AG04450 (cell line): ENCODE data around the gene ALPG. TPM values are rescaled to one million over a fixed set of nuclear protein-coding genes. Genes with fewer than 3 reads are reported as not detected.

Experiments used
- CTCF ChIA-PET: fragments of 300-600, 350-600 bp; formaldehyde crosslinking; extraction: SDS; loops from one replicate; lab custom pipeline; 2022; ENCODE audit warnings: antibody characterized with exemption, inconsistent platforms; lab: Charles Lee
- POLR2A ChIA-PET: fragments of 350-600 bp; formaldehyde crosslinking; extraction: SDS; loops from one replicate; lab custom pipeline; 2021; ENCODE audit warnings: antibody characterized with exemption, inconsistent platforms; lab: Yijun Ruan, JAX
- DNase-seq: peaks from one replicate; pipeline ENCODE4 v3.0.0-alpha.2; 2011; ENCODE audit warnings: low read depth, low spot score
- H3K27ac ChIP-seq: one replicate; pipeline ENCODE4 v1.5.1; 2012; ENCODE audit warnings: low read depth, low read length, control low read depth
- H3K27me3 ChIP-seq: one replicate; pipeline ENCODE4 v1.6.0; 2012; ENCODE audit warnings: low read length; ENCODE audit not compliant: control insufficient read depth, insufficient read depth
- H3K4me3 ChIP-seq: 2 replicates; pipeline ENCODE4 v1.5.1; 2011; ENCODE audit warnings: mild to moderate bottlenecking, low read depth, low read length, control low read depth
- H3K9me3 ChIP-seq: 2 replicates; pipeline ENCODE4 v1.5.1; 2012; ENCODE audit warnings: low read length; ENCODE audit not compliant: control insufficient read depth, insufficient read depth
- polyA plus RNA-seq: library from polyadenylated mRNA; depleted of rRNA; stranded (reverse); fragments of >200 nt; gene quantifications from 2 replicates; pipeline ENCODE4 v1.2.3, GENCODE V29; 2011
- TF ChIP-seq, protein P1 (sequence below): IDR thresholded peaks from 2 replicates; pipeline ENCODE4 v1.5.1; 2011; ENCODE audit warnings: low read depth, low read length, control low read depth, inconsistent platforms

Gene ALPG
- polyA plus RNA-seq, 1 experiment, result not detected

DNA sequence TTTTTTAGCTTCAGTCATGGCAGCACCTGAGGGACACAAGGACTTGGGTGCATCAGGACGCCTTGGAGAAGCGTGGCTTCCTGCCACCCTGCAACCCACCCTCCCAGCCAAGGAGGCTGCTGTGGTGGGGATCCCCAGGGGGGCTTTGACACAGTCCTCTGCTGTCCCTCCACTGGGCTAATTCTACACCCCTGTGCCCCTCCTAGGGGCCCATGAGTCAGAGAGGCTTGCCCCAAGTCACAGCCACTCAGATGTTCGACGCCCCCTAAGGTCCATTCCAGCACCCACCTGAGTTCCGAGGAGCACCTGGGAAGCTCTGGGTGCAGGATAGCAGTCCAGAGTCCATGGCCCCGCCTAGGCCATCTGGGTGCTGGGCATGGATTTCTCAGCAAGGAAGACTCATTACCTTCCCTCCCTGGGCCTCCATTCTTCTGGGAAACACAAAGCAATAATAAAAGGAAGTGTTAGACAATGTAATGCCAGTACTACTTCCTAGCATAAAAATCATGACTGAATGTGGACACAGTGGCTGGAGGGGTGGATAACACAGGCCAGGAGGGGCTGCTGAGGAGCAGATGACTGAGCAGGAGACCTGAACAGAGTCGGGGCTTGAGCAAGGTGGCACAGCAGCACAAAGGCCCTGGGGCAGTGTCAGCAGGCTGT is 3.7 kb downstream of the ALPG start:
- Histone ChIP-seq H3K9me3 (no peaks in the 10 kb centered on the region), H3K27ac (no peak overlapping the region), H3K4me3 (no peak overlapping the region), H3K27me3 (peaks cover 19% of the 10 kb centered on the region)
- ChIA-PET CTCF (interaction anchor here (0.6 kb wide), 1 partner anchor 12 kb away, joined by 3 read pairs; no protein-coding TSS in a partner anchor), POLR2A (no interaction called here)
- no peak for DNase-seq
- TF ChIP-seq, protein P1, sequence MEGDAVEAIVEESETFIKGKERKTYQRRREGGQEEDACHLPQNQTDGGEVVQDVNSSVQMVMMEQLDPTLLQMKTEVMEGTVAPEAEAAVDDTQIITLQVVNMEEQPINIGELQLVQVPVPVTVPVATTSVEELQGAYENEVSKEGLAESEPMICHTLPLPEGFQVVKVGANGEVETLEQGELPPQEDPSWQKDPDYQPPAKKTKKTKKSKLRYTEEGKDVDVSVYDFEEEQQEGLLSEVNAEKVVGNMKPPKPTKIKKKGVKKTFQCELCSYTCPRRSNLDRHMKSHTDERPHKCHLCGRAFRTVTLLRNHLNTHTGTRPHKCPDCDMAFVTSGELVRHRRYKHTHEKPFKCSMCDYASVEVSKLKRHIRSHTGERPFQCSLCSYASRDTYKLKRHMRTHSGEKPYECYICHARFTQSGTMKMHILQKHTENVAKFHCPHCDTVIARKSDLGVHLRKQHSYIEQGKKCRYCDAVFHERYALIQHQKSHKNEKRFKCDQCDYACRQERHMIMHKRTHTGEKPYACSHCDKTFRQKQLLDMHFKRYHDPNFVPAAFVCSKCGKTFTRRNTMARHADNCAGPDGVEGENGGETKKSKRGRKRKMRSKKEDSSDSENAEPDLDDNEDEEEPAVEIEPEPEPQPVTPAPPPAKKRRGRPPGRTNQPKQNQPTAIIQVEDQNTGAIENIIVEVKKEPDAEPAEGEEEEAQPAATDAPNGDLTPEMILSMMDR, result no peak

- Histone ChIP-seq H3K27me3 (peaks cover 21% of the 10 kb centered on the region), H3K27ac (no peak overlapping the region), H3K4me3 (no peak overlapping the region), H3K9me3 (no peaks in the 10 kb centered on the region)
- TF ChIP-seq, protein P1, result no peak
- DNase-seq, result no peak
- ChIA-PET POLR2A (no interaction called here), CTCF (no interaction called here)
Measured at GRCh38 chr2:232411901-232412629, 5.4 kb downstream of the ALPG start.

DNA sequence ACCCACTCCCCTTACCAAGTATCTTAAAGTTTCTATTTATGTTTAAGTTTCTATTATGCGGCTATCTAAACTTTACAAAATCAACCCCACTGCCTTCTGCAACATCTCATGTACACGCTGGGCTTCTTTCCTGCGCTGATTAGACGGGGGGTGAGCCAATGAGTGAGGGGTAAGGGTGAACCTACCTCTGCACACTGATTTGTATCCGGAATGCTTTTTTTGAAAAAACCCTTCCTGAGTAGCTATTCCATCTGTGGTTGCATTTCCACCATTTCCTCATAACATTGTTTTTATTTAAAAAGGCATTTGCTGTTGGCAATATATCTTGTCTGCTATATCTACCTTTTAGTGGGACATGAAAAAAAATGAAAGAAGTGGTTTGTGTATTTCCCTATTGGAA is 6.3 kb downstream of the ALPG start:
- CTCF ChIA-PET, result interaction anchor here (0.6 kb wide), 1 partner anchor 8 kb away, joined by 6 read pairs; no protein-coding TSS in a partner anchor
- peaks cover 24% of the 10 kb centered on the region for H3K27me3 ChIP-seq

GRCh38 chr2:232415138-232415690 is 8.6 kb downstream of the ALPG start:
- POLR2A ChIA-PET, result no interaction called here
- no peak overlapping the region for H3K4me3 ChIP-seq
- CTCF ChIA-PET, result interaction anchor here (0.6 to 1.2 kb wide), 2 partner anchors 13 to 515 kb away, joined by 3 read pairs; no protein-coding TSS in a partner anchor
- no peak overlapping the region for H3K27ac ChIP-seq
- peaks cover 42% of the 10 kb centered on the region for H3K27me3 ChIP-seq
- no peak for DNase-seq
- TF ChIP-seq, protein P1, result no peak
- H3K9me3 ChIP-seq, result no peaks in the 10 kb centered on the region; the same call in 1 of the 2 replicates

More for the DNA sequence above, 6.3 kb downstream of the ALPG start:
- no peak for DNase-seq
- TF ChIP-seq, protein P1, result no peak
- H3K4me3 ChIP-seq, result no peak overlapping the region
- no peaks in the 10 kb centered on the region for H3K9me3 ChIP-seq
- no peak overlapping the region for H3K27ac ChIP-seq
- POLR2A ChIA-PET, result no interaction called here
